Measurements from ENCODE around the gene CCL20. TPM values are rescaled to one million over a fixed set of nuclear protein-coding genes. Genes with fewer than 3 reads are reported as not detected.

Gene CCL20
- total and polyA plus RNA-seq, 2 donors from 2014 or later, result 2.5 to 2.7 TPM

GRCh38 chr2:227781841-227782240 is 31.8 kb upstream of the CCL20 start:
- DNase-seq (no peak), FAIRE-seq (no peak)
- H3K4me3 ChIP-seq (ENCODE audit: low read length in 3 of 3), result no peak overlapping the region
- TF ChIP-seq, protein P1, sequence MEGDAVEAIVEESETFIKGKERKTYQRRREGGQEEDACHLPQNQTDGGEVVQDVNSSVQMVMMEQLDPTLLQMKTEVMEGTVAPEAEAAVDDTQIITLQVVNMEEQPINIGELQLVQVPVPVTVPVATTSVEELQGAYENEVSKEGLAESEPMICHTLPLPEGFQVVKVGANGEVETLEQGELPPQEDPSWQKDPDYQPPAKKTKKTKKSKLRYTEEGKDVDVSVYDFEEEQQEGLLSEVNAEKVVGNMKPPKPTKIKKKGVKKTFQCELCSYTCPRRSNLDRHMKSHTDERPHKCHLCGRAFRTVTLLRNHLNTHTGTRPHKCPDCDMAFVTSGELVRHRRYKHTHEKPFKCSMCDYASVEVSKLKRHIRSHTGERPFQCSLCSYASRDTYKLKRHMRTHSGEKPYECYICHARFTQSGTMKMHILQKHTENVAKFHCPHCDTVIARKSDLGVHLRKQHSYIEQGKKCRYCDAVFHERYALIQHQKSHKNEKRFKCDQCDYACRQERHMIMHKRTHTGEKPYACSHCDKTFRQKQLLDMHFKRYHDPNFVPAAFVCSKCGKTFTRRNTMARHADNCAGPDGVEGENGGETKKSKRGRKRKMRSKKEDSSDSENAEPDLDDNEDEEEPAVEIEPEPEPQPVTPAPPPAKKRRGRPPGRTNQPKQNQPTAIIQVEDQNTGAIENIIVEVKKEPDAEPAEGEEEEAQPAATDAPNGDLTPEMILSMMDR (IDR thresholded peaks at IDR 0.05; ENCODE audit: borderline replicate concordance, extremely low read depth, insufficient read depth), result no peak
- no peaks in the 10 kb centered on the region for H3K9me3 ChIP-seq (ENCODE audit: control insufficient read depth in 2 of 3, insufficient read depth in 1 of 3, low read length in 3 of 3)
- peaks cover 0 to 5% (median 0%) of the 10 kb centered on the region in 3 donors for H3K4me1 ChIP-seq (ENCODE audit: control insufficient read depth in 2 of 3, insufficient read depth in 2 of 3, low read depth in 1 of 3, low read length in 3 of 3)
- no peaks in the 10 kb centered on the region for H3K27me3 ChIP-seq (ENCODE audit: control insufficient read depth, insufficient read depth, low read length)
- no peaks in the 10 kb centered on the region for H3K36me3 ChIP-seq (ENCODE audit: control insufficient read depth in 2 of 3, insufficient read depth in 3 of 3, low read length in 3 of 3)
- intact Hi-C loops (cut with DNase I), result no loop called here
- peak overlapping the region; percentile 68 to 80 for H3K27ac ChIP-seq (ENCODE audit: low read depth in 2 of 2, low read length in 2 of 2)
- H3K9ac ChIP-seq (ENCODE audit: low read length in 3 of 3), result no peak overlapping the region

- FAIRE-seq, result no peak
- Histone ChIP-seq H3K36me3 (ENCODE audit: control insufficient read depth in 2 of 3, insufficient read depth in 3 of 3, low read length in 3 of 3) (no peaks in the 10 kb centered on the region), H3K4me1 (ENCODE audit: control insufficient read depth in 2 of 3, insufficient read depth in 2 of 3, low read depth in 1 of 3, low read length in 3 of 3) (peaks cover 0 to 5% (median 0%) of the 10 kb centered on the region in 3 donors), H3K27ac (ENCODE audit: low read depth in 2 of 2, low read length in 2 of 2) (peak overlapping the region in 1 of 2 donors; percentile 47), H3K4me3 (ENCODE audit: low read length in 3 of 3) (no peak overlapping the region), H3K27me3 (ENCODE audit: control insufficient read depth, insufficient read depth, low read length) (no peaks in the 10 kb centered on the region), H3K9ac (ENCODE audit: low read length in 3 of 3) (no peak overlapping the region), H3K9me3 (ENCODE audit: control insufficient read depth in 2 of 3, insufficient read depth in 1 of 3, low read length in 3 of 3) (no peaks in the 10 kb centered on the region)
- intact Hi-C loops (cut with DNase I), result no loop called here
- TF ChIP-seq, protein P1 (IDR thresholded peaks at IDR 0.05; ENCODE audit: borderline replicate concordance, extremely low read depth, insufficient read depth), result no peak
- DNase-seq, result no peak
These were observed 30.8 kb upstream of the CCL20 start for GRCh38 chr2:227782804-227783203.

DNA sequence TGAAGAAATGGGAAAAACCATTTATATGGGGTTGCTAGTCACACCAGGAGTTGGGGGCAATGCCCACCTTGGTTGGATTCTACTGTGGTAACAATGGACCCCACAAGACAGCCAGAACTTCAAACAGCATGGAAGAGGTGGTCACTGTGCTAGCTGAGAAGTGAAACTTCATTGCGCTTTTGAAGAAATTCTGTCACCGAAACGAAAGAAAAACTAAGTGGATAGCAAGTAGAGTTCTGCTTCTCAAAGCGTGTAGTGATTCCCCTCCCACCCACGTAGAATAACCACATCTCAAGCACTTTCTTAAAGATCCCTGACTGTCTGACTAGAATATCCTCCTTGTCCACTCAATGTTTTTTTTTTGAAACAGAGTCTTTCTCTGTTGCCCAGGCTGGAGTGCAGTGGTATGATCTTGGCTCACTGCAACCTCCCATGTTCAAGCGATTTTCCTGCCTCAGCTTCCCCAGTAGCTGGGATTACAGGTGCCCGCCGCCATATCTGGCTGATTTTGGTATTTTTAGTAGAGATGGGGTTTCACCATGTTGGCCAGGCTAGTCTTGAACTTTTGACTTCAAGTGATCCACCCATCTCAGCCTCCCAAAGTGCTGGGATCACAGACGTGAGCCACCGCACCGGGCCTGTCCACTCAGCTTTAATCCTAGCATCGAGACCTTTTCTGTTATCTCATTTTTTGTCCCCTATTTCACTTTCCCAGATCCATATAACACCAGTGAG is 30.1 kb upstream of the CCL20 start:
- TF ChIP-seq, protein P1 (IDR thresholded peaks at IDR 0.05; ENCODE audit: borderline replicate concordance, extremely low read depth, insufficient read depth), result no peak
- H3K9ac ChIP-seq (ENCODE audit: low read length in 3 of 3), result no peak overlapping the region
- H3K36me3 ChIP-seq (ENCODE audit: control insufficient read depth in 2 of 3, insufficient read depth in 3 of 3, low read length in 3 of 3), result no peaks in the 10 kb centered on the region
- no peaks in the 10 kb centered on the region for H3K9me3 ChIP-seq (ENCODE audit: control insufficient read depth in 2 of 3, insufficient read depth in 1 of 3, low read length in 3 of 3)
- no peaks in the 10 kb centered on the region for H3K27me3 ChIP-seq (ENCODE audit: control insufficient read depth, insufficient read depth, low read length)
- FAIRE-seq, result no peak
- peaks cover 0 to 5% (median 0%) of the 10 kb centered on the region in 3 donors for H3K4me1 ChIP-seq (ENCODE audit: control insufficient read depth in 2 of 3, insufficient read depth in 2 of 3, low read depth in 1 of 3, low read length in 3 of 3)
- no peak overlapping the region for H3K27ac ChIP-seq (ENCODE audit: low read depth in 2 of 2, low read length in 2 of 2)
- no peak for DNase-seq
- intact Hi-C loops (cut with DNase I), result no loop called here
- H3K4me3 ChIP-seq (ENCODE audit: low read length in 3 of 3), result no peak overlapping the region
